K562 (cell line): ENCODE measurements around the gene RAB4B. TPM values are rescaled to one million over a fixed set of nuclear protein-coding genes. Genes with fewer than 3 reads are reported as not detected.
"Not testable (repeated sequence)": the region's sequence is repeated elsewhere in the genome, so short reads cannot be mapped to it uniquely, and the experiment has no call there.

ENCODE experiments used
- CBFA2T2 ChIP-seq: fragments of 450-650 bp; conservative IDR thresholded peaks from 2 replicates; pipeline ENCODE4 v1.6.1; 2017; ENCODE audit warnings: mild to moderate bottlenecking
- CEBPB ChIP-seq: fragments of 450-650 bp; IDR thresholded peaks from 2 replicates; pipeline ENCODE4 v1.6.1; 2016; ENCODE audit warnings: missing genetic modification characterization, missing compliant biosample characterization
- CEBPG ChIP-seq, 3 experiments: fragments of 200-800 bp in 1 of 3; sonication (Bioruptor generic) in 1 of 3; sonication (generic) in 1 of 3; formaldehyde crosslinking in 1 of 3; IDR thresholded peaks in 2 of 3; conservative IDR thresholded peaks in 1 of 3; 2 replicates each; pipeline versions ENCODE4 v1.6.1 to v1.8.0; 2016 to 2022; ENCODE audit warnings: missing compliant biosample characterization in 2 of 3, missing genetic modification characterization in 2 of 3, mild to moderate bottlenecking in 1 of 3, missing genetic modification reagents in 1 of 3
- CXXC5 ChIP-seq: fragments of 250-450 bp; sonication (Bioruptor Pico); IDR thresholded peaks from 2 replicates; pipeline ENCODE4 v1.8.0; 2022; ENCODE audit warnings: inconsistent platforms, mild to moderate bottlenecking, moderate library complexity
- DPF2 ChIP-seq: fragments of 450-650 bp; IDR thresholded peaks from 2 replicates; pipeline ENCODE4 v1.6.1; 2016
- NCOR1 ChIP-seq: fragments of 450-650 bp; IDR thresholded peaks from 2 replicates; pipeline ENCODE4 v1.6.1; 2016; ENCODE audit warnings: mild to moderate bottlenecking, moderate library complexity
- NFRKB ChIP-seq: fragments of 450-650 bp; IDR thresholded peaks from 2 replicates; pipeline ENCODE4 v1.6.1; 2016; ENCODE audit warnings: low read depth
- NR2C2 ChIP-seq, 2 experiments: fragments of 200-800 bp in 1 of 2; sonication (Bioruptor generic) in 1 of 2; sonication (generic) in 1 of 2; formaldehyde crosslinking in 1 of 2; IDR thresholded peaks; 2 replicates each; pipeline versions ENCODE4 v1.6.1 to v1.8.0; 2016 to 2022; ENCODE audit warnings: mild to moderate bottlenecking in 1 of 2, missing compliant biosample characterization in 1 of 2, missing genetic modification characterization in 1 of 2, missing genetic modification reagents in 1 of 2
- SMAD4 ChIP-seq: fragments of 250-450 bp; sonication (Bioruptor Pico); conservative IDR thresholded peaks from 2 replicates; pipeline ENCODE4 v1.8.0; 2021; ENCODE audit warnings: inconsistent platforms, mild to moderate bottlenecking, moderate library complexity
- SMARCA4 ChIP-seq: fragments of 450-650 bp; IDR thresholded peaks from 2 replicates; pipeline ENCODE4 v1.6.1; 2016
- SOX6 ChIP-seq: fragments of 450-650 bp; IDR thresholded peaks from 2 replicates; pipeline ENCODE4 v1.6.1; 2014; ENCODE audit warnings: mild to moderate bottlenecking
- TAF9B ChIP-seq: fragments of 450-650 bp; IDR thresholded peaks from 2 replicates; pipeline ENCODE4 v1.6.1; 2018; ENCODE audit warnings: mild to moderate bottlenecking; ENCODE audit not compliant: partially characterized antibody
- TBL1XR1 ChIP-seq, 2 experiments: IDR thresholded peaks; 2 replicates each; pipeline ENCODE4 v1.6.1; 2012; ENCODE audit warnings: improper control_type of control experiment in 2 of 2, low read length in 2 of 2, mild to moderate bottlenecking in 1 of 2
- ZNF384 ChIP-seq: IDR thresholded peaks from 2 replicates; pipeline ENCODE4 v1.6.1; 2012; ENCODE audit warnings: low read depth, low read length, improper control_type of control experiment
- polyA plus RNA-seq, 8 experiments: library from polyadenylated mRNA; depleted of rRNA in 4 of 8; stranded (reverse) in 5 of 8; unstranded in 3 of 8; fragments of >200 nt; fragmentation: Nextera tagmentation in 2 of 8; fragmentation: Illumina TruSeq in 1 of 8; extraction: Ambion mirVana in 2 of 8; extraction: Trizol in 1 of 8; gene quantifications; 2 replicates each; pipeline versions ENCODE4 v1.2.1 to v1.2.3, GENCODE V29; 2011 to 2014; ENCODE audit warnings: inconsistent platforms in 1 of 8, missing spikeins in 1 of 8
- total RNA-seq, 7 experiments: library from RNA; depleted of rRNA in 6 of 7; stranded (reverse); fragments of >200 nt in 6 of 7; fragmentation: Illumina TruSeq in 2 of 7; extraction: Trizol in 2 of 7; gene quantifications; 2 replicates each; pipeline versions ENCODE4 v1.2.1 to v1.2.3, GENCODE V29; 2011 to 2021; ENCODE audit warnings: low replicate concordance in 1 of 7
- TF ChIP-seq, protein P1 (sequence below): sonication (generic); IDR thresholded peaks from 2 replicates; pipeline ENCODE4 v1.6.1; 2016
- TF ChIP-seq, protein P2 (sequence below): fragments of 450-650 bp; IDR thresholded peaks from 2 replicates; pipeline ENCODE4 v1.6.1; 2016

Gene RAB4B
- total and polyA plus RNA-seq, 9 of the 15 experiments (the other 6 are each of a cell fraction or from before 2014, with no cell fraction given) = 0.28 to 20.4 (median 9.0) TPM

DNA sequence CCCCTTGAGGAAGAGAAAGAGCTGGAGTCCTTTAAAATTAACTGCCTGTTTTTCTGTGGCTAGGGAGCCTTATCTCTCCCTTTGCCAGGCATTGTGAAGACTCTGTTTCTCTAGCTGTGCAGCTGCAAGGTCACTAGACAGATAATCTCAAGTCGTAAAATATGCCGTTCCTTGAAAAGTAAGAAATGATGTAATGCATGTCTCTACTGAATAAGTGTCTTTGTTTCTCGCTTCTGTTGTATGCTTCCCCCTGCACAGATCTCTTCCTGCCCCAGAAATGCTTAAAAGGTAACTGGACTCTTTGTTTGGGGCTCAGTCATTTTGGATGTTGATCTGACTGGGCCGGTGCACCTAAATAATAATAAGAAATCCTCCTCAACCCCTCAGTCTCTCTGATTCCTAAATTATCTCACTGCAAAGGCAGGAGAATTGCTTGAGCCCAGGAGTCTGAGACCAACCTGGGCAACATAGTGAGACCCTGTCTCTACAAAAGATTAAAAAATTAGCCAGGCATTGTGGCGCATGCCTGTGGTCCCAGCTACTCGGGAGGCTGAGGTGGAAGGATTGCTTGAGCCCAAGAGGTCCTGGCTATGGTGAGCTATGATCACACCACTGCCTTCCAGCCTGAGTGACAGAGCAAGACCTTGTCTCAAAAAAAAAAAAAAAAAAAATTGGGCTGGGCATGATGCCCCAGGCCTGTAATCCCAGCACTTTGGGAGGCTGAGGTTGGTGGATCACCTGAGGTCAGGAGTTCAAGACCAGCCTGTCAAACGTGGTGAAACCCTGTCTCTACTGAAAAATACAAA, 55.9 kb downstream of the RAB4B start (continued):
- peak; percentile 78 for TF ChIP-seq CBFA2T2
- TF ChIP-seq DPF2 = peak; percentile 64
- peak; percentile 89 for TF ChIP-seq SOX6
- peak; percentile 40; the same call in 1 of the 2 replicates for TF ChIP-seq ZNF384
- TF ChIP-seq NR2C2 (CRISPR knock-in tag; IDR thresholded peaks at IDR 0.05) = not testable (repeated sequence)
- peak; percentile 32; the same call in 1 of the 2 replicates for TF ChIP-seq NR2C2 (tag; IDR thresholded peaks at IDR 0.05)
- peak; percentile 52; the same call in 1 of the 2 replicates for TF ChIP-seq NFRKB
- peak; percentile 91 for TF ChIP-seq SMAD4 (CRISPR knock-in tag)
- TF ChIP-seq TBL1XR1 (IDR thresholded peaks at IDR 0.05; ENCODE audit: low read length in 2 of 2) = 0 out of 4 replicates have a peak, but pooled peaks of 1 of the 2 experiments have one; percentile 1
- peak; percentile 42; the same call in 1 of the 2 replicates for TF ChIP-seq CEBPG (CRISPR knock-in tag; IDR thresholded peaks at IDR 0.05)
- TF ChIP-seq CEBPG (tag; conservative IDR thresholded peaks at IDR 0.05 in 1 of 2, IDR thresholded peaks at IDR 0.05 in 1 of 2) = peak; percentile 25 to 70; a peak in 2 of 4 replicates
- peak; percentile 69 for TF ChIP-seq CXXC5 (CRISPR knock-in tag)
- peak; percentile 84 for TF ChIP-seq NCOR1
- peak; percentile 44 for TF ChIP-seq CEBPB (tag)
- peak; percentile 52; the same call in 1 of the 2 replicates for TF ChIP-seq SMARCA4
- TF ChIP-seq TAF9B = peak; percentile 65
- TF ChIP-seq, protein P1, sequence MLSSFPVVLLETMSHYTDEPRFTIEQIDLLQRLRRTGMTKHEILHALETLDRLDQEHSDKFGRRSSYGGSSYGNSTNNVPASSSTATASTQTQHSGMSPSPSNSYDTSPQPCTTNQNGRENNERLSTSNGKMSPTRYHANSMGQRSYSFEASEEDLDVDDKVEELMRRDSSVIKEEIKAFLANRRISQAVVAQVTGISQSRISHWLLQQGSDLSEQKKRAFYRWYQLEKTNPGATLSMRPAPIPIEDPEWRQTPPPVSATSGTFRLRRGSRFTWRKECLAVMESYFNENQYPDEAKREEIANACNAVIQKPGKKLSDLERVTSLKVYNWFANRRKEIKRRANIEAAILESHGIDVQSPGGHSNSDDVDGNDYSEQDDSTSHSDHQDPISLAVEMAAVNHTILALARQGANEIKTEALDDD = peak; percentile 57; the same call in 1 of the 2 replicates
- TF ChIP-seq, protein P2, sequence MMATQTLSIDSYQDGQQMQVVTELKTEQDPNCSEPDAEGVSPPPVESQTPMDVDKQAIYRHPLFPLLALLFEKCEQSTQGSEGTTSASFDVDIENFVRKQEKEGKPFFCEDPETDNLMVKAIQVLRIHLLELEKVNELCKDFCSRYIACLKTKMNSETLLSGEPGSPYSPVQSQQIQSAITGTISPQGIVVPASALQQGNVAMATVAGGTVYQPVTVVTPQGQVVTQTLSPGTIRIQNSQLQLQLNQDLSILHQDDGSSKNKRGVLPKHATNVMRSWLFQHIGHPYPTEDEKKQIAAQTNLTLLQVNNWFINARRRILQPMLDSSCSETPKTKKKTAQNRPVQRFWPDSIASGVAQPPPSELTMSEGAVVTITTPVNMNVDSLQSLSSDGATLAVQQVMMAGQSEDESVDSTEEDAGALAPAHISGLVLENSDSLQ = peak; percentile 68
- TF ChIP-seq, all 486 proteins: peak for 47; not testable (repeated sequence) for 439
